T-helper 2 cell treated with Interferon-gamma antibody and Interleukin-4, amounts not matched to agents 5 μg/mL and 100 μg/mL, for 36 hours (primary cell): ENCODE data around the gene SPNS2.

Source experiments
- DNase-seq: peaks from one replicate; pipeline ENCODE4 v3.0.0; 2021; ENCODE audit warnings: low spot score
- H3K27ac Mint-ChIP-seq: one replicate; pipeline ENCODE4 v1.8.0; 2021; ENCODE audit warnings: mild to moderate bottlenecking, mixed read lengths
- H3K27me3 Mint-ChIP-seq: one replicate; pipeline ENCODE4 v1.8.0; 2021; ENCODE audit warnings: low read depth, mixed read lengths
- H3K36me3 Mint-ChIP-seq: one replicate; pipeline ENCODE4 v1.8.0; 2021; ENCODE audit warnings: low read depth, mixed read lengths
- H3K4me1 Mint-ChIP-seq: one replicate; pipeline ENCODE4 v1.8.0; 2021; ENCODE audit warnings: low read depth, mixed read lengths
- H3K4me3 Mint-ChIP-seq: one replicate; pipeline ENCODE4 v1.8.0; 2022; ENCODE audit warnings: mild to moderate bottlenecking, moderate library complexity, mixed read lengths
- H3K9me3 Mint-ChIP-seq: one replicate; pipeline ENCODE4 v1.8.0; 2021; ENCODE audit warnings: mixed read lengths

The SPNS2 gene

GRCh38 chr17:4587195-4587594 is 88.5 kb downstream of the SPNS2 start:
- H3K27ac Mint-ChIP-seq: no peak overlapping the region

GRCh38 chr17:4587803-4588202 is 89.1 kb downstream of the SPNS2 start:
- H3K4me3 Mint-ChIP-seq: no peak overlapping the region
- no peaks in the 10 kb centered on the region for H3K36me3 Mint-ChIP-seq
- no peak overlapping the region for H3K27ac Mint-ChIP-seq
- H3K27me3 Mint-ChIP-seq: peaks cover 37% of the 10 kb centered on the region
- H3K9me3 Mint-ChIP-seq: no peaks in the 10 kb centered on the region
- no peak for DNase-seq
- H3K4me1 Mint-ChIP-seq: peaks cover 2% of the 10 kb centered on the region

More at GRCh38 chr17:4587195-4587594, 88.5 kb downstream of the SPNS2 start:
- Mint-ChIP-seq H3K9me3 (no peaks in the 10 kb centered on the region), H3K27me3 (peaks cover 41% of the 10 kb centered on the region), H3K4me1 (peaks cover 2% of the 10 kb centered on the region), H3K4me3 (no peak overlapping the region), H3K36me3 (no peaks in the 10 kb centered on the region)
- DNase-seq: no peak

- no peak overlapping the region for H3K4me3 Mint-ChIP-seq
- H3K27ac Mint-ChIP-seq: no peak overlapping the region
- no peaks in the 10 kb centered on the region for H3K36me3 Mint-ChIP-seq
- peaks cover 2% of the 10 kb centered on the region for H3K4me1 Mint-ChIP-seq
- no peaks in the 10 kb centered on the region for H3K9me3 Mint-ChIP-seq
- no peak for DNase-seq
- H3K27me3 Mint-ChIP-seq: peaks cover 31% of the 10 kb centered on the region
These were observed 89.7 kb downstream of the SPNS2 start for GRCh38 chr17:4588391-4588790.
